ENCODE measurements around the gene ZNF488.
A peak's percentile ranks its signal among the peaks of the same experiment; 100 is the strongest.

ZNF488 gene

GRCh38 chr10:47339759-47340607, 44.1 kb downstream of the ZNF488 start:
- Mint-ChIP-seq H3K9me3 (no peaks in the 10 kb centered on the region), H3K4me3 (no peak overlapping the region), H3K27ac (no peak overlapping the region), H3K36me3 (no peaks in the 10 kb centered on the region), H3K4me1 (no peaks in the 10 kb centered on the region)
- ATAC-seq (peak; percentile 34), DNase-seq (ENCODE audit: low spot score in 2 of 2) (no peak)

GRCh38 chr10:47339186-47339735, 44.8 kb downstream of the ZNF488 start:
- Mint-ChIP-seq H3K27ac (no peak overlapping the region), H3K9me3 (no peaks in the 10 kb centered on the region)

GRCh38 chr10:47337310-47337709, 46.8 kb downstream of the ZNF488 start:
- H3K4me3 Mint-ChIP-seq: no peak overlapping the region
- no peaks in the 10 kb centered on the region for H3K9me3 Mint-ChIP-seq
- ATAC-seq (no peak), DNase-seq (ENCODE audit: low spot score in 2 of 2) (no peak)
- H3K36me3 Mint-ChIP-seq: no peaks in the 10 kb centered on the region
- no peak overlapping the region for H3K27ac Mint-ChIP-seq
- no peaks in the 10 kb centered on the region for H3K4me1 Mint-ChIP-seq

More at GRCh38 chr10:47339186-47339735, 44.8 kb downstream of the ZNF488 start:
- Mint-ChIP-seq H3K4me1 (no peaks in the 10 kb centered on the region), H3K4me3 (no peak overlapping the region), H3K36me3 (no peaks in the 10 kb centered on the region)
- no peak for DNase-seq (ENCODE audit: low spot score in 2 of 2)
- peak; percentile 15 for ATAC-seq

GRCh38 chr10:47336387-47337134, 47.5 kb downstream of the ZNF488 start:
- ATAC-seq (no peak), DNase-seq (ENCODE audit: low spot score in 2 of 2) (no peak)
- Mint-ChIP-seq H3K27ac (no peak overlapping the region), H3K9me3 (no peaks in the 10 kb centered on the region), H3K4me3 (no peak overlapping the region), H3K4me1 (no peaks in the 10 kb centered on the region), H3K36me3 (no peaks in the 10 kb centered on the region)

DNA sequence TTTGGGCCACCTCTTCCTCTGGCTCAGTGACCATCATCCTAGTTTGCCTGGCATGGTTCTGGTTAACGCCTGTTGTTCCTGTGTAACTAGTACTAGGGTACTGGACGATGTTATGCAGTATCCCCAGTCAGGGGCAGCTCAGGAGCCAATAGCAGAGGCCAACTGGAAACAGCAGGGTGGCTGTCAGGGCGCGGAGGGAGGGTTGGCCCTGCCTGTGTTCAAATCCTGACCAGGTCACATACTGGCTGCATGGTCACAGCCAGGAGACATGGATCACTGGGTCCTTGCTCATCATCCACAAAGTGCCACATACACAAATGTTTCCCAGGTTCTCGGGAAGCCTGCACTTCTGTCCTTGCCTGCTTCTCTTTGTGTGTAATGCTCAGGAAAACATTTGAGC, 48.2 kb downstream of the ZNF488 start:
- H3K36me3 Mint-ChIP-seq: no peaks in the 10 kb centered on the region
- no peak overlapping the region for H3K4me3 Mint-ChIP-seq
- H3K4me1 Mint-ChIP-seq: no peaks in the 10 kb centered on the region
- ATAC-seq: no peak
- no peak for DNase-seq (ENCODE audit: low spot score in 2 of 2)
- no peak overlapping the region for H3K27ac Mint-ChIP-seq
- H3K9me3 Mint-ChIP-seq: no peaks in the 10 kb centered on the region

- no peak for ATAC-seq
- Mint-ChIP-seq H3K27ac (no peak overlapping the region), H3K4me3 (no peak overlapping the region)
Measured at GRCh38 chr10:47334466-47335295, 49.4 kb downstream of the ZNF488 start.

GRCh38 chr10:47333532-47333931, 50.6 kb downstream of the ZNF488 start:
- DNase-seq (ENCODE audit: low spot score in 2 of 2): no peak
- Mint-ChIP-seq H3K27ac (no peak overlapping the region), H3K4me1 (peaks cover 2% of the 10 kb centered on the region), H3K9me3 (no peaks in the 10 kb centered on the region), H3K4me3 (no peak overlapping the region), H3K36me3 (no peaks in the 10 kb centered on the region)
- no peak for ATAC-seq

More at GRCh38 chr10:47334466-47335295, 49.4 kb downstream of the ZNF488 start:
- Mint-ChIP-seq H3K4me1 (no peaks in the 10 kb centered on the region), H3K36me3 (no peaks in the 10 kb centered on the region), H3K9me3 (no peaks in the 10 kb centered on the region)
- no peak for DNase-seq (ENCODE audit: low spot score in 2 of 2)

- H3K4me3 Mint-ChIP-seq: no peak overlapping the region
- H3K9me3 Mint-ChIP-seq: peaks cover 4% of the 10 kb centered on the region
- H3K4me1 Mint-ChIP-seq: peaks cover 8% of the 10 kb centered on the region
- no peak for DNase-seq (ENCODE audit: low spot score in 2 of 2)
- no peaks in the 10 kb centered on the region for H3K36me3 Mint-ChIP-seq
- ATAC-seq: no peak
- H3K27ac Mint-ChIP-seq: no peak overlapping the region
Measured at GRCh38 chr10:47332946-47333345, 51.1 kb downstream of the ZNF488 start.

DNA sequence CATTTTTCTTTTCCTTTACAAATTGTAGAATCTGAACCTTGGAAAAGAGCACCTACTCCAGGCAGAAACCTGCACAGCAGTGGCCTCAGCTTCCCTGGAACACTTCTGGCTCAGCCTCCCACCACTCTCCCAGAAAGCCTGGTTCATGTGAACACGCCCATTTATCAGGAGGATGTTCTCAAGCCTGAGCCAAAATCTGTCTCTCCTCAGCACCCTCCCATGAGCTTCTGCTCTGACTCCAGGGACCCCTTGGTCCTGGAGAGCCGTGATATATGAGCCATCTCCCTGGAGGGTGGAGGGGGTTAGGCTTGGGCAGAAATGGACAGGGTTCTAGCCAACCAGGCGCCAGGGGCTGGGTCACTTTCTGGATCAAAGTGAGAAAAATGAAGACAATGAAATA, 51.7 kb downstream of the ZNF488 start:
- no peak for ATAC-seq

DNA sequence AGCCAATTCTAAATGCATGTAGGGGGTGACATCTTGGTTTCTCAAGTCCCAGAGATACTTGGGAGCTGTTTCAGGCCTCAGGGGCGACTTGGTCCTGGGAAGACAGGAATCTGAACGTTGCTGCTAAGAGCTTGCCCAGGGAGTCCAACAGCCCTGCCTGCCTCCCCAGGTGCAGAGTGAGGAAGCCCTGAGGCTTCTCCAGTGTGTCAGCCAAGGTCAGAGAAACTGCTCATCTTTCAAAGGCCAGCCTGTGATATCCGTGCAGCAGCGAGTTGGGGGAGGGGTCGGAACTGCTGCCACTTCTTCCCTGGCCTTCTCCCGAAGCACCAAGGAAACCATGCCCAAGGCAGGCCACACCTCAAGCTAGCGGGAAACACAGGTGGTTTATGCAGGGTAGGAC, 52.1 kb downstream of the ZNF488 start:
- ATAC-seq (peak; percentile 24), DNase-seq (ENCODE audit: low spot score in 2 of 2) (no peak)
- peaks cover 13% of the 10 kb centered on the region for H3K4me1 Mint-ChIP-seq
- no peak overlapping the region for H3K27ac Mint-ChIP-seq
- peaks cover 7% of the 10 kb centered on the region for H3K9me3 Mint-ChIP-seq
- H3K36me3 Mint-ChIP-seq: no peaks in the 10 kb centered on the region
- H3K4me3 Mint-ChIP-seq: no peak overlapping the region

More for the DNA sequence above, 51.7 kb downstream of the ZNF488 start:
- Mint-ChIP-seq H3K27ac (no peak overlapping the region), H3K9me3 (peaks cover 7% of the 10 kb centered on the region), H3K4me1 (peaks cover 13% of the 10 kb centered on the region), H3K4me3 (no peak overlapping the region), H3K36me3 (no peaks in the 10 kb centered on the region)
- no peak for DNase-seq (ENCODE audit: low spot score in 2 of 2)

DNA sequence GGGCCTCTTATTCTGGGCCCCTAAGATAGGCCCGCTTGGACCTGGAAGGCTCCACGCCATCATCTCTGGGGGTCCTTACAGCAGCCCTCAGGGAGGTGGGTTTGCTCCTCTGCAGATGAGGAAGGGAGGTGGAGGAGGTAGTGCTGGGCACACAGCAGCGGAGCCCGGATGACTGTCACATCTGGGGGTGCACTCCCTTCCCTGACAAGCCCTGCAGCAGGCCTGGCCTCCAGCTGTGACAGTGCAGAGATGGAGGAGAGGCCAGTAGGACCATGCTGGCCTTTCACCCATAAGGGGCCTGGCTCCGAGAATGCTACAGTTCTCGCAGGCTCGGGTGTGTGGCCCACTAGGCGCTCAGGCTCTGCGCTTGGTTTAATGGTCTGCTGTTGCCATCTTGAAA, 52.6 kb downstream of the ZNF488 start:
- Mint-ChIP-seq H3K4me3 (no peak overlapping the region), H3K4me1 (peaks cover 13% of the 10 kb centered on the region), H3K9me3 (peaks cover 7% of the 10 kb centered on the region), H3K27ac (no peak overlapping the region), H3K36me3 (no peaks in the 10 kb centered on the region)
- DNase-seq (ENCODE audit: low spot score in 2 of 2): no peak
- ATAC-seq: peak; percentile 19

DNA sequence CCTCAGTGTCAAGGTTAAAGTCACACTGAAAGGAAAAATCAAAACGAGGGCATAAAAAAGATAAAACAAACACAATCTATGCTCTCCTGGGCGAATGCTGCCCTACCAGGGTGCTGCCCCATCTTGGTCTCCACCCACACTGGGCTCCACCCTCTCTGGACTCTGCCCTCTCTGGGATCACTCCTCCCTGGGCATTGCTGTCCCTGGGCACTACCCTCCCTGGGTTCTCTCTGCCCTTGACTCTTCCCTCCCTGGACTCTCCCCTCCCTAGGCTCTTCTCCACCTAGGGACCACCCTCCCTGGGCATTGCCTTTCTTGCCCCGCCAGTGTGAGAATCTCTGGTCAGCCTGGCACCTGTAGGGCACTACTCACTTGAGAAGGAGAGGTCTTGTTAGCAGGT, 53.3 kb downstream of the ZNF488 start:
- H3K4me3 Mint-ChIP-seq: no peak overlapping the region
- H3K4me1 Mint-ChIP-seq: peaks cover 13% of the 10 kb centered on the region
- H3K9me3 Mint-ChIP-seq: peaks cover 7% of the 10 kb centered on the region

GRCh38 chr10:47330366-47330765, 53.7 kb downstream of the ZNF488 start:
- Mint-ChIP-seq H3K9me3 (peaks cover 7% of the 10 kb centered on the region), H3K36me3 (no peaks in the 10 kb centered on the region), H3K4me3 (no peak overlapping the region), H3K27ac (no peak overlapping the region), H3K4me1 (peaks cover 13% of the 10 kb centered on the region)
- no peak for DNase-seq (ENCODE audit: low spot score in 2 of 2)
- ATAC-seq: no peak

More for the DNA sequence above, 53.3 kb downstream of the ZNF488 start:
- ATAC-seq (peak; percentile 14), DNase-seq (ENCODE audit: low spot score in 2 of 2) (no peak)
- Mint-ChIP-seq H3K27ac (no peak overlapping the region), H3K36me3 (no peaks in the 10 kb centered on the region)

- Mint-ChIP-seq H3K36me3 (no peaks in the 10 kb centered on the region), H3K9me3 (peaks cover 7% of the 10 kb centered on the region), H3K4me1 (peaks cover 13% of the 10 kb centered on the region), H3K4me3 (no peak overlapping the region), H3K27ac (no peak overlapping the region)
- ATAC-seq (no peak), DNase-seq (ENCODE audit: low spot score in 2 of 2) (no peak)
Measured at GRCh38 chr10:47329855-47330254, 54.2 kb downstream of the ZNF488 start.

GRCh38 chr10:47326927-47327330, 57.2 kb downstream of the ZNF488 start:
- no peak overlapping the region for H3K4me3 Mint-ChIP-seq
- DNase-seq (ENCODE audit: low spot score in 2 of 2): no peak
- peaks cover 13% of the 10 kb centered on the region for H3K4me1 Mint-ChIP-seq
- no peak overlapping the region for H3K27ac Mint-ChIP-seq
- no peaks in the 10 kb centered on the region for H3K36me3 Mint-ChIP-seq
- no peak for ATAC-seq
- peaks cover 7% of the 10 kb centered on the region for H3K9me3 Mint-ChIP-seq
